Measurements from ENCODE around the gene TSPAN4.

- TF ChIP-seq CTCF (conservative IDR thresholded peaks at IDR 0.05) (no peak), EZH2 (IDR thresholded peaks at IDR 0.05; ENCODE audit: low read depth) (no peak)
These were observed 46.6 kb downstream of the TSPAN4 start for GRCh38 chr11:889257-889656.

All from PC-9 (cell line).